ENCODE results near the gene ARMC8.

Gene ARMC8

GRCh38 chr3:138314751-138315150 lies 127.7 kb downstream of the ARMC8 start:
- no peak for TF ChIP-seq CTCF (IDR thresholded peaks at IDR 0.05; ENCODE audit: insufficient read depth, missing control alignments)
- FAIRE-seq: no peak
- DNase-seq (ENCODE audit: insufficient read length, low spot score): no peak

- TF ChIP-seq CTCF (IDR thresholded peaks at IDR 0.05; ENCODE audit: insufficient read depth, missing control alignments): no peak
- FAIRE-seq: no peak
- no peak for DNase-seq (ENCODE audit: insufficient read length, low spot score)
Measured at GRCh38 chr3:138317687-138318086, 130.6 kb downstream of the ARMC8 start.

- DNase-seq (ENCODE audit: insufficient read length, low spot score) (no peak), FAIRE-seq (no peak)
- TF ChIP-seq CTCF (IDR thresholded peaks at IDR 0.05; ENCODE audit: insufficient read depth, missing control alignments): no peak
Measured at GRCh38 chr3:138323971-138324370, 136.9 kb downstream of the ARMC8 start.

GRCh38 chr3:138325990-138326389 lies 138.9 kb downstream of the ARMC8 start:
- no peak for DNase-seq (ENCODE audit: insufficient read length, low spot score)
- no peak for TF ChIP-seq CTCF (IDR thresholded peaks at IDR 0.05; ENCODE audit: insufficient read depth, missing control alignments)
- no peak for FAIRE-seq

- TF ChIP-seq CTCF (IDR thresholded peaks at IDR 0.05; ENCODE audit: insufficient read depth, missing control alignments): no peak
- DNase-seq (ENCODE audit: insufficient read length, low spot score): no peak
- FAIRE-seq: no peak
Measured at GRCh38 chr3:138326866-138327595, 139.9 kb downstream of the ARMC8 start.

GRCh38 chr3:138327831-138328230 lies 140.7 kb downstream of the ARMC8 start:
- DNase-seq (ENCODE audit: insufficient read length, low spot score) (no peak), FAIRE-seq (no peak)
- TF ChIP-seq CTCF (IDR thresholded peaks at IDR 0.05; ENCODE audit: insufficient read depth, missing control alignments): no peak

GRCh38 chr3:138328341-138328740 lies 141.2 kb downstream of the ARMC8 start:
- no peak for DNase-seq (ENCODE audit: insufficient read length, low spot score)
- FAIRE-seq: no peak
- peak; percentile 42 for TF ChIP-seq CTCF (IDR thresholded peaks at IDR 0.05; ENCODE audit: insufficient read depth, missing control alignments)
